HCEC 1CT (cell line): ENCODE results near the gene SCLT1.

Experiments used
- DNase-seq: peaks from one replicate; pipeline ENCODE4 v3.0.0-alpha.2; 2017

The SCLT1 gene

DNA sequence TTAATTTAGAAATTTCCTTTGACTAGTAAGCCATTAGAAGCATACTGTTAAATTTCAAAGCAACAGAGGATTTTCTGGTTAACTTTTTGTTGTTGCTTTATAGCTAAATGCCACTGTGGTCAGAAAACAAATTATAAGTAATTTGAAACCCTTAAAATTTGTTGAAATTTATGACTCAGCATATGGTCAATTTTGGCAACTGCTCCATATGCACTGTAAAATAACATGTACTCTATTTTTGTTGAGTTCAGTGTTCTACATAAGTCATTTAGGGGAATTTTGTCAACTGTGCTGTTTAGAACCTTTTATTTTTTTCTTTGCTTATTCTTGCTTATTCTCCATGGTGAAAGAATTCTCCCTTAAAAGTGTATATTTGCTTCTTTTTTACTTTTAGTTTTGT is 28.6 kb downstream of the SCLT1 start:
- DNase-seq = peak; percentile 32

DNA sequence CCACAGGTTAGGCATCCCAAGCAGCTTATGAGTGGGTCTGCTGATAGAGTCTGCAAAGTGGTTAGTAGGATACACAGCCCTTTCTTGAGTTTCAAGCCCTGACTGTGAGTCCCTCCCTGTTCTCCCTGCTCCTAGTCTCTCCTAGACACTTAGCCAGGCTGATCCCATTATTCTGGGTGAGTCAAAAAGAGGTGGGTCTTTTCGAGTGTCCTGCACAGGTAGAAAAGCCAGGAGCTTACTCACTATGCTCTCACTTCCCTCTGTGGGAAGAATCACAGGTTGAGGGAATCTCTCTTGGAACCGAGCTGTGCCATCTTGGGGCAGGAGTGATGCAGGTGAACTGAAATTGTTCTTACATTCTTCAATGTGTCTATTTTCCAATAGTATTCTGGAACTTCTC is 29.7 kb downstream of the SCLT1 start:
- no peak for DNase-seq

DNA sequence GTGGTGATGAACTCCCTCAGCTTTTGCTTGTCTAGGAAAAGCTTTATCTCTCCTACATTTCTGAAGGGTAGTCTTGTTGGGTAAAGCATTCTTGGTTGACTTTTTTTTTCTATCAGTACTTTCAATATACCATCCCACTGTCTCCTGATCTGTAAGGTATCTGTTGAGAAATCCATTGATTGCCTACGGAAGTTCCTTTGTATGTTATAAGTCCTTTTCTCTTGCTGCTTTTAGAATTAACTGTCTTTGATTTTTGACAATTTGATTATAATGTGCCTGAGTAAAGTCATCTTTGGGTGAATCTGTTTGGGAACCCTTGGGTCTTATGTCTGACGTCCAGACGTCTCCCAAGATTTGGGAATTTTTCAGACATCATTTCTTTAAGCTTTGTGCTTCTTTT is 30.8 kb downstream of the SCLT1 start:
- DNase-seq = no peak

DNA sequence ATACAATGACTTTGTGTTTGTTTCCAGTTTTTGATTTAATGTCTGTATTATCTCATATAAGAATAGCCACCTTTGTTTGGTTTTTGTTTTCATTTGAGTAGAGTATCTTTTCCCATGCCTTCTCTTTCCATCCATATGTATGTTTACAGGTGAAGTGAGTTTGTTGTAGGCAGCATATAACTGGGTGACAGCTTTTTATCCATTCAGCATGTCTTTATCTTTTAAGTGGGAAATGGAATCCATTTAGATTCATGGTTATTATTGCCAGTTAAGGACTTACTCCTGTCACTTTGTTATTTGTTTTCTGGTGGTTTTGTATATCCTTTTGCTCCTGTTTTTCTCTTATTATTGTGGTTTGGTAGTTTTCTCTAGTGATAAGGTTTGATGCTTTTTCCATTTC is 34.3 kb downstream of the SCLT1 start:
- no peak for DNase-seq

DNA sequence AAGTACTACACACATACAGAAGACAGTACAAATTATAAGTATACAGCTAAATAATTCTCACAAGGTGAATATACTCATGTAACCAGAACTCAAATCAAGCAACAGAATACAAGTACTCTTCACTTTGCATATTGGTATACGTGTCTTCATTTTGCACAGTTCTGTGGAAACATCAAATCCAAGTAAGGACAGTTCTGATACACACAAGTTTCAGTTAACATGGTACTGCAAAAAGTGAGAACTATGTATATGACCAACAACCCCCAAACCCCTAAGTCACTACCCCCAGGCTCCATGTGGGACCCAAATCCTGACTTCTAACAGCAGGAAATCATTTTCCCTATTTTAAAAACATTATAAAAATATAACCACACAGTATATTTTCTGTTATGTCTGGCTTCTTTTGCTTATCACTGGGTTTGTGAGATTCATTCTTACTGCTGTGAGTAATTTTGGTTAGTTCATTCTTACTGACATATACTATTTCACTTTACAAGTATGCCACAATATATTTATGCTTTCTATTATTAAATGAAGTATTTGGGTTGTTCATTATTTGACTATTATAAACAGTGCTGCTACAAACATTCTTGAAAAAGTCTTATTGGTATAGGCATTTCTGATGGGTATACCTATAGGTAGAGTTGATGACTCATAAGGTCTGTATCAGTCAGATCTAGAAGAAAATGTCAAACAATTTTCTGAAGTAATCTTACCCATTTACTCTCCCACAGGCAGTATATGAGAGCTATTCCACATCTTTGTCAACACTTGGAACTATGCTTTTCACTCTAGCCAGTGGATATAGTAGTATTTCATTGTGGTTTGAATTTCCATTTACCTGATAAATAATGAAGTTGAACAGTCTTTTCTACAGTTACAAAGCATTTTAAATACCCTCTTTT is 47.0 kb downstream of the SCLT1 start:
- DNase-seq = no peak

DNA sequence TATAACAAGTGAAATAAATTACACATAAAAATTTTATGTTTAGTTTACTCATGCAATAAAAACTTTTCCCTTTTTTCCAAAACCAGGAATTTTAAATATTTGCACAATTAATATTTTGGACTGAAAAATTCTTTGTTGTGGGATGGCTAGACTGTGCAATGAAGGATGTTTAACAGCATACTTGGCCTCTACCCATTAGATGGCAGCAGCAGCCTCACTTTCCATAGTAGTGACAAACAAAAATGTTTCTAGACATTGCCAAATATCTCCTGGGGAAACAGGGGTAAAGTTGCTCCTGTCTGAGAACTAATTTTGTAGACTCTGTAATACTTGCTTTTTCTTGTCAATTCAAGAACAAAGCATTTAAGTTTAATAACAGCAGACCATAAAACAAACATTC is 49.8 kb downstream of the SCLT1 start:
- DNase-seq = peak; percentile 13

DNA sequence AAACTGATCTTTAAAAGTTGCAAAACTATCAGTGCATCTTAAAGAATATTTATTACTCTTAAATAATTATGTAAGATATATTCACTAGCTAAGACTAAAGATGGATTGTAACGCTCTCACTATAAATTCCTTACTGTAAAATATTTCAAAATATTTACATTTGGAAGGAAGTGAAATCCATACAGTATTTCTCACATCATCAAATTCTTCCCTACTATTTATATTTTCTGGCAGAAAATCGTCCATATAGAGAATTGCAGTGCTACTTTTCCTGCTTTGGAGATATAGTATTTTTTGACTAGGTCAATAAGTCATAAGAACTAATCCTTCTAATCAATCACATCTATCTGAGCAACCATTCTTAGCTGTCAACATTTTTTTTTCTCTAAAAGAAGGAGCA is 52.9 kb downstream of the SCLT1 start:
- no peak for DNase-seq

DNA sequence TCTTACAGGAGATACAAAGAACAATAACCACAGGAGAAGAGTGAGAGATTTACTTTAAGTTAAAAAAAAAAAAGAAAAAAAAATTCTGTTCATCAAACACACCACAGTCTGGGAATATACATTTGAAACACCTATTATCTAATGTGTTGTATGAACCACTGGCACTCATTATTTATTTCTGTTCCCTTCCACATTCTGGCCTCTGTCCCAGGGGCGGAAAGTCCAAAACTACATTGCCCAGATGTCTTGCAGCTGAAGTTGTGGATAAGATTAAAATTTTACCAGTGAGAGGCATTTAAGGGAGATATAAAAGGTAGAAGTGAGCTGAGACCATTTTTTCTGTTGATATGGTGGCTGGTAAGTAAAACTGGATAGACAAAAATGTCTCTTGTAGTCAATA is 56.2 kb downstream of the SCLT1 start:
- no peak for DNase-seq

DNA sequence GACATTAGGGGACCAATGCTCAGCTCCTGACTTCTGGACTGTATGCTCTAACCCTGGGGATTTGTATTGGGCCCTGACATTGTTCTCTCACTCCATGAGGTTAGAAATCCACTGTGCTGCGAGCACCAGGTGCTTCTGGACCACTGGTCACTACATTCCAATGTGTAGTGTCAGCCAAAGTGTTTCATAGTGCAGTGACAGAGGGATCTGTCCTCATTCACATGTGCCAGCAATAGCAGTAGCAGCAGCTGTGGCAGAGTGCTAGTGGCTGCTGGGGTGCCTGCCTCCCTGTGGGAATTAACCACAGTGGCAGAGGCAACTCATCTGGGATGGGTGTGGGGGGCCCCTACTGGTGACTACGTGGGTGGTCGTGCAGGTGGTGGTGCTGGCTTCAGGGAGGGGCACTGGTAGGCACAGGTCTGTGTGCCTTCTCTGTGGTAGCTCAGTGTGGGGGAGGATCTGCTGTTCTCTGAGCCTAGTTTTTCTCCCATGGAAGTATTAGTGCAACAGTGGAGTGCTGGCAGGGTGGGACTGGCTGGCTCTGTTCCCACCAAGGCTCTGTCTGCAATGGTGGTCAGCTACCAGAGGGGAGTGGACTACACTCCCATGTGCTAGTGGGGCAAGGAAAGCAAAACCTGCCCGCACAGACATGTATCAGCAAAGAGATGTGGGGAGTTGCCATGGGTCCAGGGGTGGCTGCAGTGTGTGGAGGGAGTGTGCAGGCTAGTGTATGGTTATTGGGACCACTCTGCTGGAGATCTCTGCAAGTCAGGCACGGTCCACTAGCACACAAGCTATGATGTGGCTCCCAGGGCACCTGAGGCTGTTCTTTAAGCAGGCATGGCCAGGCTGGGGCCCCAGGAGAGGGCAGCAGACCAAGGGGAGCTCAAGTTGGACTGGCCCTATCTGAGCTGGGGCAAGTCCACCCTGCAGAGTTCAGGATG is 78.5 kb downstream of the SCLT1 start:
- no peak for DNase-seq

DNA sequence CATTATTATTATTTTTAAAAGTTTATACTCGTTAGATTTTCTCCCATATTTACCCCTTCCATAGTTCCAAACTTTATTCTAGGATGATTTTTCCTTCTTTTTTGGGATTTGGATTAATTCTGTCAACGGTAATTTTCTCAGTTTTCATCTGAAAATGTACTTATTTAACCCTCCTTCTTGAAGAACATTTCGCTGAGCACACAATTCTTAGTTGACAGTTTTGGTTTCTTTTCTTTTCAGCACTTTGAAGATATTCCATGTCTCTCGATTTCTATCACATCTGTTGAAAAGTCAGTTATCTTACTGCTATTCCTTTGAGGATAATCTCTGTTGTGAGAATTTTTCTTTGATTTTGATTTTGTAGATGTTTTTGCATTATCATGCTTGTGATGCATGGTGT is 85.2 kb downstream of the SCLT1 start:
- no peak for DNase-seq

DNA sequence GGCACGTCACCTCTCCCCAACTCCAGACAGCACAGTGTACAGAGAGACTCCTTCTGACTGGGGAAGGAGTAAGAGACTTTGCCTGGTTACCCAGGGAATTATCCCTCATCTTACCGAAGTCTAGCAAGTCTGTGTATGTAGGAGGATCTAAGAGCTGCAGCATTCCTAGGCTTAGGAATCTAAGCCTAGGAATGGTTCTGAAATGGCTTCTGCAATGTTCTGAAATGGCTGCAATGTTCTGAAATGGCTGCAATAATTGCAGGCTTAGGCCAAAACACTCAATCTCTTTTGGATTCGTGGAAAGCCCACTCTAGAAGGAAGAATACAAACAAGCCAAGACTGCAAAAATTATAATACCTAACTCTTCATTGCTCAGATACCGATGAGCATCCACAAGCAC is 106.4 kb downstream of the SCLT1 start:
- no peak for DNase-seq

DNA sequence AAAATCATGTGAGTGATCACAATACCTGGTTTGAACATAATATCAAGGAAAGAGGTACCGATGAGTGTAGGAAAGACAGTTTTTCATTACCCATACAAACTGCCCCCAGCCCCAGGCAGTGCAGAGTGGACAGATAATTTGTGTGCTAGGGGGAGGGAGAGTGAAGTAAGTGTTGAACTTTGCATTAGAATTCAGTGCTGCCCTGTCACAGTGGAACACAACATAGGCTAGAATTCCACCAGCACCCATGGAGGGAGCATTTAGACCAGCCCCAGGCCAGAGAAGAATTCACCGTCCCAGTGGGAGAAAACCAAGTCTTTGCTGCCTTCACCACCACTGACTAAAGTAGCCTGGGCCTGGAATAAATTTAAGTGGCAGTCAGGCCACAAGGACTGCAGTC is 107.3 kb downstream of the SCLT1 start:
- DNase-seq = no peak

DNA sequence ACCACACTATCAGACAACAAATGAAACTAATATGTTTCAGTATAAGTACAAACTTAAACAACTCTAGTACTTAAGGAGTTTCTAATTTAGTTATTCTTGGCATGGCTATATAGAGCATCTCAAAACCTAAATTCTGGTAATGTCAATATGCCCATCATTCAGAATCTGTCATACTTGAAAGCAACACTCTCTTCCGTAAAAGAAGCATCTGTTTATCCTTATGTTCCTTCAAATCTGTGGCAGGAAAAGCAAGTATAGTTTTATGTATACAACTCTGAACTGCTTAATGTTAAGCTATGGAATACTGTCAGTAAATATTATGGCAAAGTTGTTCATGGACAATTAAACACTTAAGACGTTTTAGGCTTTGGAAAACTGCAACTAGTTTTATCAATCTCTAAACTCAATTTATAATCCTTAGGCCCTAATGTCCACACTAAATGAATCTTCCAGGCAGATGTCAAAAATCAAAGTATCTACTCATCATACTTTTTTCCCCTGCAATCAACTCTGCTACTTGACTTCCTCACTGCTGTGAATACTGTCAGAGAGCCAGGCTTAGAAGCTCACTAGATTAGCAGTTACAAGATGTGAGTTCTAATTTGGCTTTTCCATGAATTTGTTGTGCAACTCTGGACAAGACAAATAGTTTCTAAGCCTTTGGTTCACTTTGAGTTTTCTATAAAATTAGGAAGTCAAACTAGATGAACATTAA is 109.4 kb downstream of the SCLT1 start:
- DNase-seq = no peak

DNA sequence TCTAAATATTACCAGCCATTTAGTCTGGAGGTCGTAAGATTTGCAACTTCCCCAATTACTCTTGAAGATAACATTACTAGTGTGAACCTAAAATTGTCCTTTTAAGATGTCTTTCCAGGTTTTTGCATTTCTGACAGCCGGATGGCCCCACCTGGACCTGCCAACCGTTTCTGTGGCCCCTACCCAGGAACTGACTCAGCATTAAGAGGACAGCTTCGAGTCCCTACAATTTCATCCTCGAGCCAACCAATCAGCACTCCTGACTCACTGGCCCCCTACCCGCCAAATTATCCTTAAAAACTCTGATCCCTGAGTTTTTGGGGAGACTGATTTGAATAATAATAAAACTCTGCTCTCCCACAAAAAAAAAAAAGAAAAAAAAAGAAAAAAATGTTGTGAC is 112.0 kb downstream of the SCLT1 start:
- no peak for DNase-seq

DNA sequence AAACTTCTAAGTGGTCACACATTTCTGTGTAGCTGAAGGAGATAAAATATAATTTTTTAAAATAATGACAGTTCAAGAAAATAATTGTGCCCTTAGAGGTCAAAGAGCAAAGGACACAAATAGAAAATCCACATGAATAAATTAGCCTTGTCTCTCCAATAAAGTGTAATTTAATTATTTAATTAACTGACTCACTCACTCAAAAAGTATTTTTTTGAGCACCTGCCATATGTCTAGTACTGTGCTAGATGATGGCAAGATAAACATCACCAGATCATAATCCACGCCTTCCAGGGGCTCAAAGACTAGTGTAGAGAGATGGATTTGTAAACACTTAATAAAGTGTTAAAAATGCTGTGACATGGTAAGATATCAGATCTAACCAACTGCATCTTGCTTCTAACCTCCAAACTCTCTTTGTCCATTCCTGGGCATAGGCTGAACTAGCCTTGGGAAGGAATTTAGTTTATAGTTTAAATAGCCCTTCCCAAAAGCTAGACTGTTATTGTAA is 112.5 kb downstream of the SCLT1 start:
- DNase-seq = no peak

DNA sequence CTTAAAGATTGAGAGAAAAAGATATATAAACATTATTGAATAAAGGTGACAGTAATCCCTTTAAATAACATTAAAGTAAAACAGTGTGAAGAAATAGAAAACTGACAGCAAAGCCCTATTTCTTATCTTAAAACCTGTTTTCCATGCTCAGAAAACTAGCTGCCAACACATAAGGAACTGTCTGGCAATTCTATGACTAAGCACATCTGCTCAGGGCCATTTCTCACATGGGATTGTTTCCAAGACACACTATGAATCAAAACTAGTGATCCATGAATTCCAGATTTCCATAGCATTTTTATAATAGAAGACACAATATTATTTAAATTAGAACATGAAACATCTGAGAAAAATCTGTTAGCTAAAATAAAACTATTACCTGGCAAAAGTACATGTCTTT is 113.4 kb downstream of the SCLT1 start:
- DNase-seq = peak; percentile 60

DNA sequence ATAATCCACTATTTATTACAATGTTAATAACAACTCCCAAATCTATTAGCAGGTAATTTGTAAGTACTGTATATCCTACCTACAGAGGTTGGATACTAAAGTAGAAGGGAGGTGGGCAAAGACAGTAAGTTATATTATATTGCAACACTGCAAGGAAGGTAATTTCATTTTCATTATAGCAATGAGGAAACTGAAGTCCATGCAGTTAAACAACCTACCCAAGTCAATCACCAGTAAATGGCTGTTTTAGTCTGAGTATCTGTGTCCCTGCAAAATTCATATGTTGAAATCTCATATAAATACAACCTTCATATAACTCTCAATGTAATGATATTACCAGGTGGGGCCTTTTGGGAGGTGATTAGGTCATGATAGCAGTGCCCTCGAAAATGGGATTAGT is 114.4 kb downstream of the SCLT1 start:
- no peak for DNase-seq

DNA sequence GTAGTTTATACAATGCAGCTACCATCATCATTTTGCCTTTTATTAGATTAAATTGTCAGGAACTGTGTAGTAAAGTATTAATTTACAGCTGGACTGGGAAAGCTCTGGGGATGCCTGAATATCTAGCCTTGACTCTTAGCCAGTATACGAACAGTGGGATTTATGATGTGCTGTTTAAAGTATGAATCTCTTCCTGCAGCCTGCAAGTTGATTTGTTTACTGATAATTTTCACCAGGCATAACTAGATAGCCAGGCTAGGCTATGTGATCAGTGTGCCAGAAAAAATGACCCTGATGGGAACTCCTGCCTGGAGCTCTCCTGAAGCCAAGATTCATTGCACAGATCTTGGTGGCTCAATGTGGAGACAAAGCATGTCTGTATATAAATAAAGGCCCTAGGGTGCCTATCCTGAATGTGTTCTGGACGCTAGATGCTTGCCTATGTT is 119.2 kb downstream of the SCLT1 start:
- DNase-seq = no peak

DNA sequence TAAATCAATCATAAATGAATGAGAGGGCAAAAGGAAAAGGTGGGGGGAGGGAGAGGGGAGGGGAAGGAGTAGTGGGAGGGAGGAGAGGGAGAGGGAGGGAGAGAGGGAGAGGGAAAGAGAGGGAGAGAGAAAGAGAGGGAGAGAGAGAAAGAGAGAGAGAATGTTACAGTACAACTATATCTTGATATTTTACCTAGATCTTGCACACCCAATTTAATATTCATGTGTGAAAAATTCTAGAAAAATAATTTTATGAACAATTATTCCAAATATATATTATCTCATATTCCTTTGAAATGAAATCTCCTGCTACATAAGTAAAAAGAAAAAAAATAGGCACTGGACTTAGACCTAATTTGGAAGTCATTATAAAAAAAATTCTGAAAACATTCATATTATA is 120.0 kb downstream of the SCLT1 start:
- DNase-seq = no peak

DNA sequence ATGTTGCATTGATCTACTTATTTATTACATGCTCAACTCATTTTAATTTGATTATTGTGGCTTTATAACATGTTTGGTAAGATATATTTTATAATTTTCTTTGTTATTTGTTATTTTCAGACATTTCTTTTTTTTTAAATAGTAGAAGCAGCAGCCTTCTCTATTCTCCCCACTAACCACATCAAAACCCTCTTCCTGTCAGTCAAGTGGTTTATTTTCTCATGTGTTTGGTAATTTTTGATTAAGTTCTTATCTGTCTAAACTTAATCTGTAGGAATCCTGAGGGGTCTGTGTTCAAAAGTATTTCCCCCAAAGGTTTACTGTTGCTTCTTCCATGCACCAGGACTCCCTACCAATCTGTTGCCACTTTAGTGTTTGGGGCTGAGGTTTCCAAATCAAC is 131.9 kb downstream of the SCLT1 start:
- no peak for DNase-seq

DNA sequence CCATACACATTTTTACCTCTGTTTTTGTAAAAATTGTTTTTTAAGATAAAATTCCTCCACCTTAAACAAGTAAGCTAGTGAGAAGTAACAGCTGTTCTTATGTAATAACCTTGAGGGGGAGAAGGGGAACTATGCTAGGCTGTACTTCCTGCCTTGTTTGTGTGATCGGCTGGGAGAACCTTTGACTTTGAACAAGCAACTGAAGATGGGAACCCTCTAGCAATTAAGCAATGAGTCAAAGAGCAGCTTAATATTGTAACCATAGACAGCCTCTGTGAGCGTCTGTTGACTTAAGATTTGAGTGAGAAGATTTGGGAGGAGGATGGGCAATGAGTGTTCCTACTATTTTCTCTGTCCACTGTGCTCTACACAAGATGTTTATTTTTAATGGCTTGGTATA is 135.1 kb downstream of the SCLT1 start:
- no peak for DNase-seq

DNA sequence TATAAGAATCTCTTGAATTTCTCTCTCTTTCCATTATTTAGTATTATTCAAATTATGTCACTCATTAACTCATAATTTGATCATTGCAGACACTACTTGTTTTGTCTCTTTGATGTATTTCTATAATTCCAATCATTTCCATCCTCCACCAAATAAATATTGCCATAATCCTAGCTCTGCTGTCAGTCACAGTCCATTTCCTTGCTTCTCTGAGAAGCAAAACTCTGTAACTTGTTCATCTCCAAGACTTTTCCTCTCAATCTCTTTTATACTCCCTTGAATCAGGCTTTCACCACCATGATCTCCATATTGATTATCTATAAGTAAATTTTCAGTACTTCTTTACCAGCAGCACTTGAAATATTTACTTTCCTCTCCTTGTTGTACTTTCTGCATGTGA is 135.9 kb downstream of the SCLT1 start:
- DNase-seq = no peak

DNA sequence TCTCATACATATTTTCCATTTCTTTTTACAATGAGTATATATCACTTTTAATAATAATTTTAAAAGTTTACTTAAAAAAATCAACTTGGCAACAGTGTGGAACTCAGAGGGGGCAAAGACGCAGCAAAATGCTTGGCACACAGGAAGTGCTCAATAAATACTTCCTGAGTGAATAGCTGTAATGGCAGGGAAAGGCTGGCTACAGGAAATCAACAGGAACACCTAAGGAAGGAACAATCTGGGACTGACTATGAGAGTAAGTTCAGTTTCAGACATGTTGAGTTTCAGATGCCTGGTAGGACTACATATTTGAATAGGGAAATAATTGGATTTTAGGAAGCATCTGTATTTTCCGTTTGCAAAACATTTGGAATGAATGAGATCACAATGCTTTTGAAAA is 137.6 kb downstream of the SCLT1 start:
- DNase-seq = no peak
